RCC 7860 (cell line): ENCODE results near the gene FANCB.

Experiments
- DNase-seq: peaks from one replicate; pipeline ENCODE4 v3.0.0-alpha.2; 2015; ENCODE audit warnings: low spot score
- FAIRE-seq: peaks from 2 replicates; lab custom pipeline; 2012; peaks lifted over from hg19 to GRCh38; lab: Jason Lieb, UNC

Gene FANCB

DNA sequence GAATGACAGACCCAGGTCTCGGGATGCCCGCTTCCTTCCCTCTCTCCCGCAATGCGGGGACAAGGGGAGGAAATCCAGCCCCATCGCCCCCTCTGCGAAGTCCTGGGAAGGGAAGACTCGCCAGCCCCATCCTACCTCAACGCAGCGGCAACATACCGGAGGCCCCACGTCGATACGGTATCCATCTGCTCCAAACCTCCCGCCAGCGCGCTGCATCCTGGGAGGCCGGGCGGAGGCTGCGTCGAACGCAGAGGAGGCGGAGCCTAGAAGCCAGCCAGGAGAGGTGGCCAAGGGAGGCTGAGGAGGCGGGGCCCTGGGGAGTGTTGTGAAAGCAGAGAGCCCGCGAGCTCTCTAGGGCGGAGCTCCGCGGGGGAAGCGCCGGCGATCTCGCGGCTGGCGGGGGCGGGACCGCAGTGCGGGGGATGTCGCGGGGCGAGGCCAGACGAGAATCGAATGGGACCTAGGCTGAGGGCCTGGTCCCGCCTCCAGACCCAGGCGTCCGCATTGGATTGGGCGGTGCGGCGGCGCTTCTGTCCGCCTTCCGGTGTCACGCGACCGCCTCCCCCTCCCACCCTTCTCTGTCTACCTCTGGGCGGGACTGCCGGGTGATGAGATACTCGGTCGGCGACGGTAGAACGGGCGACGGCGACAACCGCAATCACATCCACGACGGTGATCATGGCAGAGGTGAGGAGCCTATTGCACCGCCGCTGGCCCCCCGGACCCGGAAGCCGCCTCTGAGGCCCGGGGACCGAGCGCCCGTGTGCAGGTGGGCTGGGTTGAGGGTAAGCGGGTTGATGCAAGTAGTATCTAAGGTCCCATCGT lies at the start of gene FANCB, which contains the start of gene MOSPD2:
TSS of gene FANCB (minus strand) at position 219 of the 825 bp plus-strand sequence. CDS start 7,559 bp downstream, outside the sequence.
TSS of gene MOSPD2 (plus strand) at position 571 of the 825 bp plus-strand sequence. CDS start at position 679, 108 bp downstream.
- DNase-seq (peak; percentile 85), FAIRE-seq (peak; percentile 88)

DNA sequence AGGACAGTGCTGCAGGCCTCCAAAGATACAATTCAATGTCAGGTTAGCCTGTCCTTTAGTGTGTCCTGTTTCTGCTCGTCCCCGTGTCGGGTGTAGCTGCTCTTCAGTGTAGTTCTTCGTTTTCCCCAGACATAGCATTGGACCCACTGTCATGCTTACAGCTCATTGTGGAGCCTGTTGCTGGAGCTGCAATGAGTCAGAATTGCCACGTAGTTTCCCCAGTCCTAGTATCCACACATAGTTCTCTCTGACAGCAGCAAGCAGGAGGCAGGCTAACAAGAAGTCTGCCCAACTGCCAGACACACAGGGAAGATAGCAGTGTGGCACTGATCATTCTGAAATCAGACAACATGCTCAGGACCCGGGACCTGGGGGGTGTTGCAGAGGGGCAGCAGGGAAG lies 49.6 kb upstream of the FANCB start:
- peak; percentile 4 for DNase-seq
- FAIRE-seq = no peak

DNA sequence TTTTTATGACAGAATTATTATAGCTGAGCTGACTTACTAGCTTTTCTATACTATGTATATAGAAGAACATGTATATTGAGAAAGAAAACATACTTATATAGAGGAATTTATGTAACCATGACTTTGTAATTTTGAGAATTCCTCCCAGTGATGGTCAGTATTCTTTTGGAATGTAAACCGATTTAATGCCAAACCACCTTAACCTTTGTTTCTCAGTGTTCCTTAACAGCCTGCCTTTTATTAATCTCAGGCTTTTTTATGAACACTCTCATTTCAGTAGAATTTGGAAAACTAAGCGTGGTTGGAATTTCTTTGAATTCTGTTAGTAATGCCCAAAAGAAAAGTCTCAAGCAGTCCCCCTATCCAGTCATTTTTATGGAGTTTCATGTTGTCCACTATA lies 47.3 kb upstream of the FANCB start:
- DNase-seq (no peak), FAIRE-seq (no peak)

DNA sequence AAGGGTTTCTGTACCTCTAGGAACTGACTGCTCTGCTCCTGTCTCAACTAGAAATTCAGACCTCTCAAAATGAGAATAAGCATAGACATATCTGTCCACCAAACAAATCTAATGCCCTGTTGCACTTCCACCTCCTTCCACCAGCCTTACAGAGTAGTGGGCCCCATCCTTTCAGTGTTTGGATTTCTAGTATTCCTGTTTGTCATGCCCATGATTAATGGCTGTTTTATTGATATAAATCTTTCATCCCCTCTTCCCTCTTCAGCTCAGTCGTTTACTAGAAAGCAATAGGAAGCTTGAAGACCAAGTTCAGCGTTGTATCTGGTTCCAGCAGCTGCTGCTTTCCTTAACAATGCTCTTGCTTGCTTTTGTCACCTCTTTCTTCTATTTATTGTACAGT lies 46.5 kb upstream of the FANCB start:
- DNase-seq = no peak
- no peak for FAIRE-seq

DNA sequence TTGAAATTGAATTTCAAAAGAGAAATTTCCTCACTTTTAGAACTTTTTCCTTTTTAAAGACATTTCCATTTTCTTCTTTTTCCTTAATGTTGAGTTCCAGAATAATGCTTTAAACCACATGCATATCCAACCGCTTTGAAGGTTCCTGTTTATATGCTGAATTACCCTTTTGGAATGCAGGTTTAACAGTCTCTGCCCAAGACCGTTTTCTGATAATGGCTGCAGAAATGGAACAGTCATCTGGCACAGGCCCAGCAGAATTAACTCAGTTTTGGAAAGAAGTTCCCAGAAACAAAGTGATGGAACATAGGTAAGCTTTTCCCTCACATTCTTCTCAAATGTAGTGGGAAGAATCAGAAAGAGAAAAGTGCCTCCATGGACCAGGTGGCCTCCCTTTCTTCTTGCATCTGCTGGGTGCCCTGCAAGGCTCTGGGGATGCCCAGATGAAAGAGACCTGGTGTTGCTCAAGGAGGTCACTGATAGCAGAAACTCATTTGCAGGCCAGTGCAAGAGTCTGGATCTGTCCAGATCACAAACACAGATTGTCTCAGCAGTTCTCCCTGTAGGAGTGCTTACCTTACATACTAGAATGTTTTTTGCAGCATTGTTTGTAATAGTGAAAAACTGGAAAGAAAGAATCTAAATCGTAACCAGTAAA lies 43.3 kb upstream of the FANCB start:
- FAIRE-seq (peak; percentile 65), DNase-seq (peak; percentile 15)

DNA sequence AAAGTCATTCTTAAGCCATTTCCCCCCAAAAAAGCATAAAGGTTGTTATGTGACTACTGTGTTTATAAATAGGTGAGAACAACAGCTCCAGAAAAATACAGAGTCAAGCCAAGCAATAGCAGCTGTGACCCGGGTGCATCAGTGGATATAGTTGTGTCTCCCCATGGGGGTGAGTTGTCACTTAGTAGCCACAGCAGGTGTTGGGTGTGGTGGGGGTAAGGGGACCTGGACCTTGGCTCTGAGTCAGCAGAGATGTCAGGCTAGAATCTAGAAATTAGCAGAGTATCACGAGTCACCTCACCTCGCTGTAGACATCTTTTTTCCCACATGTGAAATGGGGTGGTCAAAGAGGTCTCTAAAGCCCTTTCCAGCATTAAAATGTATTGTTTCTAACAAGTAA lies 42.7 kb upstream of the FANCB start:
- DNase-seq (peak; percentile 4), FAIRE-seq (peak; percentile 14)

DNA sequence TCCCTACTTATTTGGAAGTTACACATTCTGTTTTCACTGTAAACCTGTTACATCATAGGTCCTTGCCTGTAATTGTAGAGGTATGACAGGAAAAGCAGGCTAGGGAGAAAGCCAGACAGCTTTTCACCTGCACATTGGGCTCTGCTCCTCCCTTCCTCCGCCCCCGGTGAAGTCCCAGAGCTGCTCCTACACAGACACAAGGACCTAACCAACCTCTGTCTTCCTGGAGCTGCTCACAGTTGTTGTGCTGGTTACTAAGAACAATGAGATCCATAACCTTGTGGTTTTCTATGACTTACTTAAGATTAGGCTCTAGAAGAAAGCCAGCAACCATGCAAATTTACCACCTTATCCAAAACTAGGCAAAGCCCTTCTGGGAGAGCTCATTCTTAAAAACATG lies 40.4 kb upstream of the FANCB start:
- DNase-seq (no peak), FAIRE-seq (no peak)

DNA sequence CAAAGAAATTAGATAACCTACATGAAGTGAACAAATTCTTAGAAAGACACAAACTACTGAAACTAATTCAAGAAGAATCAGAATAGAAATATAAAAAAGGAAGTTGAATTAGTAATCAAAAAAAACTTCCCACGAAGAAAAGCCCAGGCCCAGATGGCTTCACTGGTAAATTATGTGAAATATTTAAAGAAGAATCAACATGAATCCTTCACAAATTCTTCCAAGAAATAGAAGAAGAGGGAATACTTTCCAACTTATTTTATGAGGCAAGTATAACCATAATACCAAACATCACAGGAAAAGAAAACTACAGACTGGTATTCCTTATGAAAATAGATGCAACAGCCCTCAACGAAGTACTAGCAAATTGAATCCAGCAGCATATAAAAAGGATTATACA lies 31.0 kb upstream of the FANCB start:
- FAIRE-seq = no peak

DNA sequence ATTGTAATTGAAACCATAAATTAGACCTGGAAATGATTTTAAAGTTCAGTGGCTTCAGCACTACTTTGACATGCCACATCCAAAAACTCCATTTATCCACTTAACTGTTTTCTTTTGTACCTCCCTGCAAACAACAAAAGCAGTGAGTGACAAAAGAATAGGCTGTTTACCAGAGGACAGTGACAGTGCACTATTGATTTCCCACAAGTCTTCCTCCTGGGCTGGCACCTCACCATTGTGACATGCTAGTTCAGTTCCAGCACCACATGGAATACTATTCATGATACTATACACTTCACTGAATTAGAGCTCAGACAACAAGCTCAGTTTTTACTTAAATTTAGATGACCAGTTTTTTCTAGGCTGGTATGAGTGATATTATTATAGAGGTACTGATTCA lies 29.7 kb upstream of the FANCB start:
- FAIRE-seq (no peak), DNase-seq (no peak)

More for the DNA sequence above, 31.0 kb upstream of the FANCB start:
- no peak for DNase-seq

DNA sequence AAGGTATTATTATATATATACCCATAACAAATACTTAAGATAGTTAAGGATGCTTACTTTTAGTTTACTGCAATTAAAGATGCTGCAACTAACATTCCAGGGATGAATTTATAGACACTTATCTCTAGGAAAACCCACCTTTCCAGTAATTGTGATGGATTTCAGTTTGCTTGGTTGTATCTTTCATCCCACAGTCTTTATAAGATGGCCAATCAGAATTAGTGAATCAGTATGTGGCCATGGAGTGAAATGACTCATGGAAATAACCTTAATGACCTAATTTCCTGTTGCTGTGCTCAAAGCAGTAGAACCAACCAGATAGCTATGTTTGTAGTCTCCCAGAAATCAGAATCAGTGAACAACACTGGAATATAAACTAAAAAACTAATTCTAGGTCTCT lies 26.7 kb upstream of the FANCB start:
- FAIRE-seq = peak; percentile 56
- DNase-seq = peak; percentile 39

DNA sequence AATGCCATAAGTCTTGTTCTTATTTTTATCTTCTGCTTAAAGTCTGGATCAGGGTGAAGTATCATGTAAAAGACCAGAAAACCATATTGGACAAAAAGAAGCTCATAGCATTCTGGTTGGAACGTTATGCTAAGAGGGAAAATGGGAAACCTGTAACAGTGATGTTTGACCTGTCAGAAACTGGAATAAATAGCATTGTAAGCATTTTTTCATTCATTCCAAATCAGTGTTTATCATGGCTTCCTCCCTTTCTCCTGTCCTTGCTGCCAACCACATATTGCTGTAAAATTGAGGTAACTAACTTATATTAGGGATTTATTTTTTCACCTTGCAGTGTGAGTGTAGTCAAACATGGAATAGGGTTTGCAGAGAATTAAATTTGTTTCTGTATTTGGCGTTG lies 24.2 kb upstream of the FANCB start:
- FAIRE-seq (no peak), DNase-seq (no peak)

DNA sequence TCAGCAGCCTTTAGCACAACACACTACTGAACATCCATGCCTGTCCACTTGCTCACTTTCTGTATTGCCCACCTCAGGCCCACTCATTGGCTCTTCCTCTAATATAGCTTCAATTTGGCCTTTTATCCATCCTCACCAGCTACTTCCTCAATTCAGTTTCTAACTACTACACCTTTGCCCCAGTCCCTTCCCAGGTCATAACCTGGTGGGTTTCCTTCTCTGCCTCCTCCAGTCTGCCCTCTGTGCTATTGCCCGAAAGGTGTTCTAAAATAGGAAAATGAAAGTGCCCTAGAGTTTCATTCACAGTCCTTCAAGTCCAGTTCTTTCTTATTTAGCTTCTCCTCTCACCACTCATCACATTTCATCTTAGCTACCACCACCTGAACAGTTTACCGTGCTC lies 23.4 kb upstream of the FANCB start:
- DNase-seq (no peak), FAIRE-seq (no peak)

DNA sequence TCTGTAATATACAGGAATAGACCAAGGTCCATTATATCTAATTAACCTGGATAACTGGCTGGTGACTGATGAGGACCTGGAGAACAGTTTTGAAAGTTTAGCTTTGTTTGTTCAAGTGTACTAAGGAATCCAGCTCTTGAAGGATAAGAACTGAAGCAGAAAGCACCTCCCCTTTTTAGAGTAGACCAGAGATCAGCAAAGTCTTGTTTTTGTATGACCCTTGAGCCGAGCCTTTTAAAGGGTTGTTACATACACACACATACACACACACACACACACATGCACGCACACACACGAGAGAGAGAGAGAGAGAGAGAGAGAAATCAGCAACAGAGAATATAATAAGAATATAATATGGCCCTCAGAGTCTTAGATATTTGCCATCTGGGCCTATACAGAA lies 13.4 kb upstream of the FANCB start:
- DNase-seq (no peak), FAIRE-seq (no peak)

DNA sequence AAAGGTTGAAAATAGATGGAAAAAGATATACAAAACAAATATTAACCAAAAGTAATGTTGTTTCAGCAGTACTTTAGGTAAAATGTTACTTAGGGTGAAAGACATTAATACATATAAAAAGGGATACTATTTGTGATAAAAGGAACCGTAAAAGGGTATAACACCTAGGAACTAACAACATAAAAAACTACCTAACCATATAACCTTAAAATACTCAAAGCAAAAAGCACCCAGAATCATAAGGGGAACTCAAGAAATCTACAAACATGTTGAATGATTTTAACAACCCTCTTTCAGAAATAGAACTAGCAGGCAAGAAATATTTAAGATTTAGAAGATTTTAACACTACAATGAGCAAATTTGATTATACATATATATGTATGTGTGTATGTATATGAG lies 11.8 kb upstream of the FANCB start:
- FAIRE-seq (no peak), DNase-seq (no peak)

DNA sequence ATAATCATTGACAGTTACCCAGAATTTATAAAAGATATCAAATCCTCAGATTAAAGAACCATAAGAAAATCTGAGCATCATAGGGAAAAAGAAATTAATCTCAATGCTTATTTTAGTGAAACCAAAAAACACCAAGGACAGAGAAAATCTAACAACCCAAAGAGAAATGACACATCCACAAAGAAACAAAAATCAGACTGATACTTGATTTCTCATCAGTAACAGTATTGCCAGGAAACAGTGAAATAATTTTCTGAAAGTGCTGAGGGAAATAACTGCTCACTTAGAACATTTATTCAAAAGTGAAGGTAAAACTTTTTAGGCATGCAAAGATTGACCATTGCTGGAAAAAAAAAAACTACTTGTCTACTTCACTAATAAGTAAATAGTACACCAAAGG lies 11.0 kb upstream of the FANCB start:
- DNase-seq = no peak
- no peak for FAIRE-seq

DNA sequence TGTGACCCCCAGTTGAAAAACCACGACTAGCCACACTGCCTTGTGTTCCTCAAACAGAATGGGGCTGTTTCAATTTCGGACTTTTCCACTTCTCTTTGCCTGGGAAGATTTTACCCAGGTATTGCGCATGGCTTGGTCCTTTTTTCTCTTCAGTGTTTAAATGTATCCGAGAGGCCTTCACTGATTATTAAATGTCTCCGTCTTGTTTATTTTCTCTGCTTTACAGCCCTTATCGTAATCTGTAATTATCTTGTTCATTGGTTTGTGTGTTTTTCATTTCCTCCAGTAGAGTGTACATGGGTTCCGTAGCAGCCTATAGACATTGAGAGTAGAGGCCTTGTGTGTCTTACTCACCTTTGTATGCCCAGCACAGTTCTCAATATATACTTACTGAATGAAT lies 2.8 kb upstream of the FANCB start:
- FAIRE-seq (no peak), DNase-seq (no peak)

DNA sequence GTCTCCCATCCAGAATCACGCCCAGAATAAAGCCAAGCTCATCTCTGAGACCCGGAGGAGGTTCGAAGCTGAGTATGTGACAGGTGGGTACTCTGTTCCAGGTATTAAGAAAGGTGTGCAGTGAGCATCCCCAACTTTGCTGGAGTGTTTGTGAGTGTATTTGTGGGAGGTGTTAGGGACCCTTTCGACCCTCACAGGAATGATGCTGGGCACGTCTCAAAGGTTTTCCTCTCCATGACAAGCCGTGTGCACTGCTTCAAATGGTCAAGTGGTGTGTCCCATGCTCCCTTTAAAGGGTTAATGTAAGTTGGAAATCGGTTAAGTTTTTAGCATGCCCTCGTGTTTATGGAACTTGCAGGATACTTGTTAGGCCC lies 794 bp upstream of the FANCB start:
- DNase-seq = no peak
- no peak for FAIRE-seq

DNA sequence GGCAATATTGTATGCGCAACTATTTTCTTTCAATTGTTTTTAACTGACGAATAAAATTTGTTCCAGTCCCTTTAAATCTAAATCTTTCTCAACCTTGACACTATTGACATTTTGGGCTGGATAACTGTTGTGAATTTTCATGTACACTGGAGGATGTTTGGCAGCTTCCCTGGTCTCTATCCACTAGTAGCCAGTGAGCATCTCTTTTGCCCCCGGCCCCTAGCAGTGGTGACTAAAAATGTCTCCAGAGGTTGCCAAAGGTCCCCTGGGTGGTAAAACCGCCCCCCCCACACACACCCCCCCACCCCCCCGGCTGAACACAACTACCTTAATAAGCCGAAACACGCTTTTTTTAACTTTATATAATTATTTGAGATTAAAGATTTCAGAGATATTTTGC lies 514 bp downstream of the FANCB start:
- FAIRE-seq = no peak
- no peak for DNase-seq

DNA sequence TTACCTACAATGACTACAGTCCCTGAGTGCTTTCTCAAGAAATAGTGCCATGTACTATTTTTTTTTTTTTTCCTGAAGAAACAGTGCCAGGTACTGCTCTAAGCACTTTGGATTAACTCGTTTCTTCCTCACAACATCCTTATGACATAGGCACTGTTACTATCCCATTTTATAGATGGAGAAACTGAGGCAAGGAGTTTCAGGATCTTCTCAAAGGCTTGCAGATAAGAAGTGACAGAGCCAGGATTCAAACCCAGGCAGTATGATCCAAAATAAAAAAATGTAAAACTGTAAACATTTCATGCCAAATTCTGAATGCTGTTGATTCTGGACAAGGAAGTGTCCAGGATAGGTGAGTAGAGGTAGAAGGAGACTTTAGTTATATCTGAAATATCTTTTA lies 1.1 kb downstream of the FANCB start:
- FAIRE-seq (no peak), DNase-seq (no peak)

DNA sequence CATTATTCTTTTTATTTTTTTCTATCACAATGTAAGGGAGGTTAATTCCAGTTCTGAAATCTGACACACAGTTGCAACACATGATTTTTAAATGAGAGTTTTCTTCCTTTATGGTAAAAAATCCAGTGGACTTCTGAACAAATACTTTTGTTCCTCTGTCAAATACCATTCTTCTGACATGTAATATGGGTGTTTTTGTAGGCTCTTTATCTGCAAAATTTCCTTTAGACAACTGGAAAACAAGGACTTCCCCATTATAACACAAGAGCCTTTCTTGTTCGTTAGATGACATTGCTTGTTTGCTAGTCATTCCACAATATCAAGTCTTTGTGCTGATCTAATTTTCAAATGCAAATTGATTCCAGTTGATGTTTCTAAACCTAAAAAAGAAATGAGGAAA lies 7.7 kb downstream of the FANCB start:
- DNase-seq (no peak), FAIRE-seq (no peak)

DNA sequence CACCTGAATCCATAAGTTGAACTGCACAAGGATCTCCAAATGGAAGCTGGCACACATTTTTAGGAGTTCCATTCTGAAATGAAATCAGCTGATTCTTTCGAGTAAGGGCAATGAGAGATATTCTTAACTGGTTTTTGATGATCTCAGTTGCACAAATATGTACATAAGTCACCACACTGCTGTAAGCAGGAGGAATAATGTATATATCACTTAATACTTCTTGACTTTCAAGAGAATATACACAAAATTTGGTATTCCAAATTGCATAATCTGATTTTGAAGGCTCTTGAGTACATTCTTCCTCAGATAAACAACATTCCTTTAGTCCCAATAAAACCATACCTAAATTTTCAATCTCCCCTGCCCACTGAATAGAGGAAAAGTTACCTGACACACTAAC lies 8.2 kb downstream of the FANCB start:
- no peak for FAIRE-seq
- DNase-seq = no peak

DNA sequence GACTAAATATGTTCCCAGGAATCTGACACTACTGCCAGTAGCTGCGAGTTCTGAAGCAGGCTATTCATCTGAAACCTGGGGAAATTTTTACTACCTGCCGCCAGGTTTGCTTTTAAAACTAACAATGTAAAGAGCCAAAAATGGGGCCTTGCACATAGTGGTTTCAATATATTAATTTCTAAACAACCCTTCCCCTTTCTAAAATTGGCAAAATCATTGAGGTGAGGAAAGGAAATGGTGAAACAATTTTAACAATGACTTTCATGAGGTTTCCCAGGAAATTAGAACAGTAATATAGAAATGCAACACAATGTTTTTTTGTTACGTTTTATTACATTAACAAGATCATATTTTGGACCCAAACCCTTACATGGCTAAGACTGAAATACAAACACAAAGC lies 21.3 kb downstream of the FANCB start:
- FAIRE-seq (no peak), DNase-seq (no peak)
